Left ventricle myocardium inferior (tissue), 1 donor: ENCODE results near the gene NT5DC4. TPM values are rescaled to one million over a fixed set of nuclear protein-coding genes. Genes with fewer than 3 reads are reported as not detected.

Experiments
- DNase-seq: peaks from one replicate; pipeline ENCODE4 v3.0.0-alpha.2; 2020
- H3K27ac ChIP-seq: fragments of 200-600 bp; replicated peaks from 2 replicates; pipeline ENCODE4 v1.8.0; 2021
- H3K27me3 ChIP-seq: fragments of 200-600 bp; 2 replicates; pipeline ENCODE4 v1.8.0; 2021; ENCODE audit warnings: low read depth
- H3K36me3 ChIP-seq: fragments of 200-600 bp; 2 replicates; pipeline ENCODE4 v1.8.0; 2021
- H3K4me1 ChIP-seq: fragments of 200-600 bp; 2 replicates; pipeline ENCODE4 v1.8.0; 2021
- H3K4me3 ChIP-seq: fragments of 200-600 bp; 2 replicates; pipeline ENCODE4 v1.8.0; 2021; ENCODE audit warnings: mild to moderate bottlenecking, moderate library complexity
- H3K9me3 ChIP-seq: fragments of 200-600 bp; replicated peaks from 2 replicates; pipeline ENCODE4 v1.8.0; 2021
- CTCF ChIP-seq: fragments of 200-600 bp; IDR thresholded peaks from 2 replicates; pipeline ENCODE4 v1.8.0; 2021; ENCODE audit warnings: antibody characterized with exemption, mild to moderate bottlenecking, borderline replicate concordance
- intact Hi-C: fragments of 100-400 bp; cut with micrococcal nuclease; formaldehyde crosslinking; loops from one replicate; pipeline ENCODE4 v1.11.0; 2022
- total RNA-seq: library from RNA; stranded (reverse); fragmentation: NEBNext Ultra II Directional; extraction: Animal tissue kit (Norgen Biotek cat#: 25700); gene quantifications from one replicate; pipeline ENCODE4 v1.2.1, GENCODE V29; 2021
- donor health status: DM: no; HTN: yes; CAD: no; lungs with severe emphysema.

NT5DC4 gene
- total RNA-seq, 1 donor from 2014 or later = not detected

GRCh38 chr2:112708968-112709367 is 11.9 kb upstream of the NT5DC4 start:
- Histone ChIP-seq H3K4me1 (no peaks in the 10 kb centered on the region), H3K27me3 (peaks cover 64% of the 10 kb centered on the region), H3K27ac (no peak overlapping the region), H3K9me3 (no peaks in the 10 kb centered on the region), H3K4me3 (no peak overlapping the region), H3K36me3 (no peaks in the 10 kb centered on the region)
- intact Hi-C loops = no loop called here
- no peak for TF ChIP-seq CTCF
- DNase-seq = no peak

- H3K27ac ChIP-seq = no peak overlapping the region
- no peaks in the 10 kb centered on the region for H3K9me3 ChIP-seq
- TF ChIP-seq CTCF = no peak
- no peak for DNase-seq
- intact Hi-C loops = no loop called here
- H3K27me3 ChIP-seq = peaks cover 57% of the 10 kb centered on the region
- no peaks in the 10 kb centered on the region for H3K36me3 ChIP-seq
- H3K4me1 ChIP-seq = no peaks in the 10 kb centered on the region
- H3K4me3 ChIP-seq = no peak overlapping the region
Measured at GRCh38 chr2:112709703-112710102, 11.1 kb upstream of the NT5DC4 start.

- TF ChIP-seq CTCF = no peak
- no peak overlapping the region for H3K27ac ChIP-seq
- no peaks in the 10 kb centered on the region for H3K4me1 ChIP-seq
- intact Hi-C loops = no loop called here
- no peak for DNase-seq
- H3K36me3 ChIP-seq = no peaks in the 10 kb centered on the region
- no peaks in the 10 kb centered on the region for H3K9me3 ChIP-seq
- H3K27me3 ChIP-seq = peaks cover 48% of the 10 kb centered on the region
- H3K4me3 ChIP-seq = no peak overlapping the region
Measured at GRCh38 chr2:112710956-112711750, 9.7 kb upstream of the NT5DC4 start.

GRCh38 chr2:112712465-112712864 is 8.4 kb upstream of the NT5DC4 start:
- no peak for TF ChIP-seq CTCF
- Histone ChIP-seq H3K27ac (no peak overlapping the region), H3K27me3 (peaks cover 35% of the 10 kb centered on the region), H3K36me3 (no peaks in the 10 kb centered on the region), H3K4me1 (no peaks in the 10 kb centered on the region), H3K9me3 (peaks cover 3% of the 10 kb centered on the region), H3K4me3 (no peak overlapping the region)
- intact Hi-C loops = no loop called here
- DNase-seq = no peak

GRCh38 chr2:112712903-112713584 is 7.8 kb upstream of the NT5DC4 start:
- intact Hi-C loops = no loop called here

More at GRCh38 chr2:112712903-112713584, 7.8 kb upstream of the NT5DC4 start:
- TF ChIP-seq CTCF = no peak
- H3K9me3 ChIP-seq = peaks cover 3% of the 10 kb centered on the region
- peaks cover 29% of the 10 kb centered on the region for H3K27me3 ChIP-seq
- no peak overlapping the region for H3K4me3 ChIP-seq
- no peaks in the 10 kb centered on the region for H3K36me3 ChIP-seq
- no peaks in the 10 kb centered on the region for H3K4me1 ChIP-seq
- H3K27ac ChIP-seq = no peak overlapping the region
- no peak for DNase-seq
